H1 (cell line): ENCODE data around the gene SLC36A4.

ENCODE experiments used
- CHD1 ChIP-seq: IDR thresholded peaks from 2 replicates; pipeline ENCODE4 v1.6.1; 2012; ENCODE audit warnings: low read depth, low read length, improper control_type of control experiment
- CTCF ChIP-seq, 3 experiments: IDR thresholded peaks; 1 replicate in 2 of 3; 2 replicates in 1 of 3; pipeline versions ENCODE4 v1.5.1 to v1.6.1; 2011; ENCODE audit warnings: low read length in 3 of 3, mild to moderate bottlenecking in 3 of 3, inconsistent platforms in 2 of 3, low read depth in 1 of 3, moderate library complexity in 1 of 3; ENCODE audit not compliant: insufficient read depth in 1 of 3; ENCODE audit errors: control extremely low read depth in 1 of 3
- E2F6 ChIP-seq: IDR thresholded peaks from 2 replicates; pipeline ENCODE4 v1.6.1; 2012; ENCODE audit warnings: inconsistent platforms
- EP300 ChIP-seq, 2 experiments: IDR thresholded peaks; 1 replicate in 1 of 2; 2 replicates in 1 of 2; pipeline ENCODE4 v1.6.1; 2011 to 2012; ENCODE audit warnings: low read depth in 2 of 2, low read length in 2 of 2, mild to moderate bottlenecking in 2 of 2, borderline replicate concordance in 1 of 2, inconsistent platforms in 1 of 2, moderate library complexity in 1 of 2
- EZH2 ChIP-seq: fragments of 200-600 bp; sonication (generic); IDR thresholded peaks from 2 replicates; pipeline ENCODE4 v1.7.1; 2012; ENCODE audit warnings: low read depth, mild to moderate bottlenecking, moderate library complexity, low read length, inconsistent platforms; ENCODE audit not compliant: severe bottlenecking
- GABPA ChIP-seq: IDR thresholded peaks from 2 replicates; pipeline ENCODE4 v1.6.1; 2011; ENCODE audit warnings: mild to moderate bottlenecking, low read length, moderate library complexity, borderline replicate concordance; ENCODE audit not compliant: insufficient read depth
- JUND ChIP-seq: IDR thresholded peaks from 2 replicates; pipeline ENCODE4 v1.6.1; 2011; ENCODE audit warnings: mild to moderate bottlenecking, improper control_type of control experiment, low read length
- NRF1 ChIP-seq: IDR thresholded peaks from 2 replicates; pipeline ENCODE4 v1.6.1; 2011; ENCODE audit warnings: mild to moderate bottlenecking, low read depth, low read length, improper control_type of control experiment
- PHF8 ChIP-seq: fragments of 200-600 bp; sonication (generic); conservative IDR thresholded peaks from 2 replicates; pipeline ENCODE4 v1.7.1; 2012; ENCODE audit warnings: low read depth, mild to moderate bottlenecking, inconsistent platforms, low read length, moderate library complexity
- SRF ChIP-seq: IDR thresholded peaks from 2 replicates; pipeline ENCODE4 v1.6.1; 2011; ENCODE audit warnings: mild to moderate bottlenecking, low read depth, low read length, moderate library complexity
- ZNF274 ChIP-seq: IDR thresholded peaks from 2 replicates; pipeline ENCODE4 v1.7.0; 2012; ENCODE audit warnings: low read length, borderline replicate concordance; ENCODE audit errors: extremely low read depth

GRCh38 chr11:93133488-93134109, 64.2 kb downstream of the SLC36A4 start:
- no peak for TF ChIP-seq EZH2
- no peak for TF ChIP-seq JUND
- TF ChIP-seq E2F6: no peak
- no peak for TF ChIP-seq GABPA
- no peak for TF ChIP-seq NRF1
- TF ChIP-seq CTCF (IDR thresholded peaks at IDR 0.05; ENCODE audit: control extremely low read depth in 1 of 3, insufficient read depth in 1 of 3, low read depth in 1 of 3, low read length in 3 of 3): no peak
- no peak for TF ChIP-seq EP300 (IDR thresholded peaks at IDR 0.05; ENCODE audit: borderline replicate concordance in 1 of 2, low read depth in 2 of 2, low read length in 2 of 2)
- TF ChIP-seq CHD1: no peak
- TF ChIP-seq PHF8: no peak
- no peak for TF ChIP-seq SRF
- no peak for TF ChIP-seq ZNF274
